NB4 (cell line): ENCODE data around the gene VPS54.
"Not testable (repeated sequence)": the region's sequence is repeated elsewhere in the genome, so short reads cannot be mapped to it uniquely, and the experiment has no call there.

Source experiments
- DNase-seq: peaks from one replicate; pipeline ENCODE4 v3.0.0; 2010; ENCODE audit warnings: low read depth
- H3K4me3 ChIP-seq: one replicate; pipeline ENCODE4 v1.5.1; 2011; ENCODE audit warnings: mild to moderate bottlenecking, low read depth, low read length, moderate library complexity
- CTCF ChIP-seq: IDR thresholded peaks from one replicate; pipeline ENCODE4 v1.5.1; 2012; ENCODE audit warnings: low read depth, low read length
- MAX ChIP-seq: IDR thresholded peaks from 2 replicates; pipeline ENCODE4 v1.6.1; 2011; ENCODE audit warnings: low read depth, low read length
- MYC ChIP-seq: IDR thresholded peaks from 2 replicates; pipeline ENCODE4 v1.6.1; 2011; ENCODE audit warnings: low read depth, low read length
- POLR2A ChIP-seq: IDR thresholded peaks from 2 replicates; pipeline ENCODE4 v1.6.1; 2011; ENCODE audit warnings: mild to moderate bottlenecking; ENCODE audit not compliant: insufficient read length; ENCODE audit errors: extremely low read depth

The VPS54 gene

DNA sequence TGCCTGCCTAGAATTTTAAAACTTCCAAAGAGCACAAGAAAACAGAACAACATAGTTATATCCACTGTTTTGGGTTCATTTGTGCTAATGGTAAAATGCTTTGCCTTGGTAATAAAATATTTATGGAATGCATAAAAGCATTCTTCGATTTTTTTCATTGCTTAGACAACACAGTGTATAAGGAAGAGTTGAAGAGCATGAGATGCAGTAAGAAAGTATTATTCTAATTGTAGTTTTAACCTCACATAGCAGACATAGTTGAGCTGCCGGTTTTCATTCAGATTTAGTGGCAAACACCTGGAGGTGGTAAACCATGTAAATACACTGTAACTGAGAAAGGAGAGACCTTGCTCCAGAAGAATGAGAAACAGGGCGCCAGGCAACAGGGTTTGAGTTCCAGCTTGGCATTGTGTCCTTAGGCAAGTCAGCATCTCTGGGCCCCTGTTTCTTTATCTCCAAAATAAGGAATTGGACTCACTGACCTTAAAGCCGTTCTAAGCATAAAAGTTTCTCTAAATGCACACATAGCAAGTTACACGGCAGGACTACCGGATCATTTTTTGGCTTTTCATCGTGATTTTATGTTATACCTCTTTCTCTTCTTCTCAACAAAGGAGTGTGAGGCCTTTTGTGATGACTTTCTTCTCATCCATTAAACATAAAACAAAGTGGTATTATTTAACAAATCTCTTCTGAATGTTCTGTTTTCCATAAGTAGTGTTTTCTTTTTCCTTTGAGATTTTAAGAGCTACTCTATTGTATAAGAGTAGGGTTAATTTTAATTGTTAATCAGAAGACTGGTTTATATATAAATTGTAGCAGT is 169.6 kb downstream of the VPS54 start:
- TF ChIP-seq MAX = no peak
- TF ChIP-seq POLR2A = no peak
- no peak for TF ChIP-seq CTCF
- no peak for TF ChIP-seq MYC
- no peak overlapping the region for H3K4me3 ChIP-seq
- DNase-seq = no peak

GRCh38 chr2:63847571-63847970 is 171.7 kb downstream of the VPS54 start:
- not testable (repeated sequence) for DNase-seq, H3K4me3 ChIP-seq

DNA sequence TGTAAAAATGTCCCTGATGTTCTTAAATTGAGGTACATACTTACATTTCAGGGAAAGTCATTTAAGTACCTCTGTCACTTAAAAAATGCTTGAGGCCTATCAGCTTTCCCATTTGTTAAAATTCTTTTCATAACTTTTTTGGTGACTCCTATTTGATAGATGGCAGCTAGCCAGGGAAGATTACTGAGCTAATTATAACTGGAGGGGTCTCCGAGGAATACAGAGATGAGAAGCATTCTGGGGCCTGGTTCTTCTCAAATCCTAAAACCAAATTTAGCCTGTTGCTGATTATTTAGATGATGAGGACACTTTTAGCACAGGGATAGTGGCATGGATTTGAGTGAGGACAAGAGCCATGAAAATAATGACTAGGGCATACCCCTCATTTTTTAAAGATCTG is 172.7 kb downstream of the VPS54 start:
- no peak for TF ChIP-seq CTCF
- DNase-seq = no peak
- H3K4me3 ChIP-seq = no peak overlapping the region

- H3K4me3 ChIP-seq = no peak overlapping the region
- no peak for DNase-seq
- no peak for TF ChIP-seq POLR2A
- TF ChIP-seq CTCF = no peak
- no peak for TF ChIP-seq MAX
- TF ChIP-seq MYC = no peak
Observed at GRCh38 chr2:63845866-63846265, 173.4 kb downstream of the VPS54 start.

- no peak for DNase-seq
- no peak for TF ChIP-seq MYC
- no peak for TF ChIP-seq POLR2A
- TF ChIP-seq CTCF = no peak
- no peak for TF ChIP-seq MAX
- H3K4me3 ChIP-seq = peak overlapping the region; percentile 96
Observed at GRCh38 chr2:63844616-63845015, 174.6 kb downstream of the VPS54 start.

GRCh38 chr2:63843791-63844190 is 175.4 kb downstream of the VPS54 start:
- TF ChIP-seq MAX (no peak), MYC (no peak), CTCF (no peak), POLR2A (no peak)
- peak overlapping the region; percentile 96 for H3K4me3 ChIP-seq
- DNase-seq = no peak
